Kidney glomerular epithelial cell (primary cell): ENCODE results near the gene SATB1.
A peak's percentile ranks its signal among the peaks of the same experiment; 100 is the strongest.

Experiments used
- DNase-seq: peaks from one replicate; lab custom pipeline; 2025; lab: John Stamatoyannopoulos, UW

SATB1 gene

DNA sequence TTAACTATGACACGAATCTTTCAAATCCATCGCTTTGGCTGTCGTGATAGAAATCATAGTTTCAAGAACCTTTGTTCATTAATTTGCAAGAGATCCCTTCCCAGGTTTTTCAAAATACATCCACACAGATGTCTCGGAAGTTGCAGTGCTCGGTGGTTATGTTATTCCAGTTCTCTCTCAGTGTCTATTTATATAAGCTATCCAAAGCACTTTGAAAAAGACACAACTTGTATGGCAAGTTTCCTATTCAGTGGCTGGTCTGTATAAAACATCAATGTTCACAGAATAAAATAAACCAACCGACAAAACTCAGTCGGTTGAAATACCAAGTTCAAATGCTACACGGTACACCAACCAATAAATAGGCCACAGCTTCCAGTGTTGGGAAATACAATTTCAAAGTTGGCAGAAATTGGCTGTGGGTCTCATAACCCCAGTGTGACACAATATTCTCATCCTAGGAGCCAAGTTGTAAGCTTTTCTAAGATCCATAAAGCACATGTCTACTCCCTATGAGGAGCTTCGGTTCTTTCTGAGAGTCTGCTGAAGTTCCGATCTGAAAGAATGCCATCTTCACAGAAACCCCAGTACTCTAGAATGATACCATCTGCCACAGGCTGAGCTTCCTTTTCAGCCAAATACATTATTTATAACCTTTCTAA lies 23.7 kb downstream of the SATB1 start:
- no peak for DNase-seq

GRCh38 chr3:18398448-18398847 lies 26.7 kb downstream of the SATB1 start:
- no peak for DNase-seq

DNA sequence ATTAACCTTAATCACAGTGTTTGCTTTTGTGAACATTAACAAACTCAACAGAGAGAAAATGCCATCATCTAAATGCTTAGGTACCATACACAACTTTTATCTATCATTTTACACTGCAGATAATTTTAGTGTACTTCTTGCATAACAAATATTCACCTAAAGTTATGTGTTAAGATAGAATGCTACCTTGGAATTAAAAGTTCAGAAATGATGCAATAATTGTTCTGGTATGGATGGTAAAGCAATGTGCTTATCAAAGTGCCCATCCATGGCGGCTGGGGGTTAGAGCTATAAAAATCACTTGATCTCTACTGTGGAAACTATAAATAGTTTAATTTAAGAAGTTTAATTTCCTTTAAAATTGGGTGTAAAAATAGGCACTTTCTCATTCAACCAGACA lies 28.7 kb downstream of the SATB1 start:
- DNase-seq: no peak

DNA sequence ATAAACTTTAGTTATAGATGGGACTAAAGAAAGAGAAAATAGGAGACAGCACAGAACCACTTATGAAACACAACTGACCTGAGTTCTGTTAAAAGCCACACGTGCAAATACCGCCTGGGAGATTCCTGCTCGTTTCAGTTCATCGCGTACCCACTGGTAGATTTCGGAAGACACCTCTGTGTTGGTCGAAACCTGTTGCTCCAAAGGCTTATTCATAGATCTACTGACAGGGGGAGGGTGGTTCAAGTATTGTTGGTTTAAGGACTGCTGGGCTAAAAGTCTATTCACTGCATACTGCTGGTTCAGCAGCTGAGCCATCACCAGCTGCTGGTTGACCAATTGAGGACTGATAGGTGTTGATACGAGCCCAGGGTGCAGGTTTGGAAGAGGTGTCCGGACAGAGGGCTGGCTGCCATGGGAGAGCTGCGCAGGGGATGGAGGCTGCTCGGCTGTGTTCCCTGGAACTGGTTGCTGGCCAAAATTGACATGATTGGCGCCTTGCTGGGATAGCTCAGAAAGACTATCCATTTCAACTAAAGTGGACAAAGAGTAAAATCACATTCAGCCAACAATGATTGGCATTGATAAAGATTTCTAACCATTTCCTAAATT lies 30.6 kb downstream of the SATB1 start:
- DNase-seq: no peak

GRCh38 chr3:18393906-18394305 lies 31.2 kb downstream of the SATB1 start:
- DNase-seq: no peak

- DNase-seq: no peak
These were observed 35.0 kb downstream of the SATB1 start for GRCh38 chr3:18390024-18390660.

DNA sequence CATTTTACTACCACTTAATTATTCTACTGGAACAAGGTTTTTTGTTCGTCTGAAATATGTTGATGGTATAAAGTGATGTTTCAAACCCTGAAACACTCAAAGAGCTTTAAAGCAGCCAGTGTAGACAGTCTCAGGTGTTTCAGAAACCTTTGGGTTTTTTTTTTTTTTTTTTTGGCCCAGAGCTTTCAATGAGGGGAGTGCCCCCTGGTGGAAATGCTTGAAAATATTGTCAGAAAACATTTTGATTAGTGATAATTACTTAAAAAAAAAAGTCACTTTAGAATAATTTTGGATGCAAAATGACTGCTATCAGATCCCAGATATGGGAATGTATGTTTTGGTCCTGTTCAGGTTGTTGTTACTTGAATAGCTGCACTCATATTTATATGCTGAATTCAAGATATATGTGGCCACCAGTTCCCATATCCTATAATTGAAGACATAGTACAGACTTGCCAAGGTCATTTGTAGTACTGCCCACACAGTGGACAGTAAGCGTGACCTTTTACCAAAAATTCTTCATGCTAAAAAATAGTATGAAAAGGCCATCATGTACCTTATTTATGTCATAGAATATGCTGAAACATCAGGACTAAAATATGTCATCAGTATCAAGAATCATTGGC lies 35.9 kb downstream of the SATB1 start:
- peak; percentile 10 for DNase-seq

GRCh38 chr3:18386274-18386890 lies 38.8 kb downstream of the SATB1 start:
- no peak for DNase-seq

- DNase-seq: no peak
These were observed 39.4 kb downstream of the SATB1 start for GRCh38 chr3:18385706-18386105.

- DNase-seq: no peak
These were observed 42.3 kb downstream of the SATB1 start for GRCh38 chr3:18382760-18383369.

- DNase-seq: no peak
These were observed 45.5 kb downstream of the SATB1 start for GRCh38 chr3:18379647-18380046.

GRCh38 chr3:18378218-18378617 lies 46.9 kb downstream of the SATB1 start:
- no peak for DNase-seq

DNA sequence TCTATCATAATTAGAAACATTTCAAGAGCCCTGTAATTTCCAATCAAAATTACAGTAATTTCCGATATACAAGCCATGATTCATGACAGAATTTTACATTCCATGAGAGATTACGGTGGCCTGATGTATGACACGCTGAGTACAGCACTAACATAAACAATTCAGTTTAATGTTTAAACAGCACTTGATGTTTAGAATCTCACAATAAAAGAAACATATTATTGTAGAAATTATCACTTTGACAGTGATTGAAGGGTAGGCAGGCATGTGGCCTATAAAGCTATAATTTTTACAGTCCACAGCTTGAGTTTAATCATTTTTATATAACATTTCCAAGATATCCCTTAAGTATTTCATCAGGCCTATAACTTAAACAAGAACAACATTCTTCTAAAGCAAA lies 48.5 kb downstream of the SATB1 start:
- no peak for DNase-seq

- DNase-seq: no peak
These were observed 52.2 kb downstream of the SATB1 start for GRCh38 chr3:18372786-18373405.

GRCh38 chr3:18370672-18371071 lies 54.5 kb downstream of the SATB1 start:
- no peak for DNase-seq

- no peak for DNase-seq
These were observed 55.5 kb downstream of the SATB1 start for GRCh38 chr3:18369551-18370185.

GRCh38 chr3:18366258-18366657 lies 58.9 kb downstream of the SATB1 start:
- DNase-seq: no peak

DNA sequence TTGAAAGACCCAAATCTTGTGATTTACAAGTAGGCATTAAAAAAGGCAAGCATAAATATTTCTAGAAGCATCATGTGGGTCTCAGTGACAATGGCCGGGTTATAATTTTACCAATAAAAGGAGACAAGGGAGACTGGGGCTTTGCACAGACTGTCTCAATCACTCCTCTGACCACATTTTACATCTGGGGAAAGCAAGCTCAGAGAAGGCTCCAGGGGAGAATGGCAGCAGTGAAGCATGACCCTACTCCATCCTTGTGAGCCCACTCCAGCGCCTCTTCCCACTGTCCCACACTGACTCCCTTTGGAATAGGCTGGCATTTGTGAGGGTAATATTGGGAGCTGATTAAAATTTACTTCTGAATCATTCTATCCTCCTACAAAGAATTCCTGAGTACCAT lies 61.8 kb downstream of the SATB1 start:
- no peak for DNase-seq

GRCh38 chr3:18357747-18358146 lies 67.4 kb downstream of the SATB1 start:
- DNase-seq: no peak

DNA sequence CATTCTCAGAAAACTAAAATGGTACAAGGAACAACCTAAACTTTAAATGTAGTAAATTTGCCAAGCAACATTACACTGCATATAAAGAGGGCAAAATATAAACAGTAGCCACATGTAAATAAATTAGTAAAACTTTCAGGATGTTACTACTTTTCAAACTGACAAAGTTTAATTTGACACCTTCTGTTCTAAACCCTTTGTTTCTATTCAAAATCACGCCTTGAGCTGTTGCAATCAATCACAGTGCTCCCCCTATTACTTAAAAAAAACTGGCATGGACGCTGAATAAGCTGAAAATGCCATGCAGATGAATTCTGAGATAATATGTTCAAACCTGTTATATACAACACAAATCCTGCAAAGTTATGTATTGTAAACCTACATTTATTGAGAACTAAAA lies 69.3 kb downstream of the SATB1 start:
- no peak for DNase-seq

GRCh38 chr3:18354701-18355100 lies 70.4 kb downstream of the SATB1 start:
- no peak for DNase-seq
